Gastroesophageal sphincter (tissue), 3 donors: ENCODE data around the gene CCDC85C.

Experiments used
- CTCF ChIP-seq, 4 experiments: fragments of 200-600 bp in 2 of 4; fragments of 450-650 bp in 2 of 4; sonication (generic) in 1 of 4; IDR thresholded peaks; one replicate each; pipeline ENCODE4 v1.5.1; 2017 to 2019; ENCODE audit warnings: antibody characterized with exemption in 4 of 4, mild to moderate bottlenecking in 2 of 4, moderate library complexity in 2 of 4
- POLR2A ChIP-seq, 2 donors: fragments of 450-650 bp; IDR thresholded peaks; one replicate each; pipeline ENCODE4 v1.6.1; 2017; ENCODE audit warnings: antibody characterized with exemption in 2 of 2, mild to moderate bottlenecking in 2 of 2, moderate library complexity in 1 of 2
- POLR2AphosphoS5 ChIP-seq: sonication (generic); formaldehyde crosslinking; IDR thresholded peaks from one replicate; pipeline ENCODE4 v1.6.1; 2017; ENCODE audit warnings: antibody characterized with exemption

GRCh38 chr14:99549684-99550083 is 54.3 kb downstream of the CCDC85C start:
- TF ChIP-seq CTCF (IDR thresholded peaks at IDR 0.05) (no peak), POLR2A (IDR thresholded peaks at IDR 0.05) (no peak), POLR2AphosphoS5 (no peak)
